PC-9 (cell line): ENCODE results near the gene MICAL3.

Source experiments
- CTCF ChIP-seq: fragments of 200-600 bp; sonication (generic); conservative IDR thresholded peaks from 2 replicates; pipeline ENCODE4 v1.6.1; 2017; ENCODE audit warnings: mixed run types, antibody characterized with exemption, mild to moderate bottlenecking, moderate library complexity
- EZH2 ChIP-seq: fragments of 200-600 bp; sonication (generic); IDR thresholded peaks from 2 replicates; pipeline ENCODE4 v1.8.0; 2017; ENCODE audit warnings: antibody characterized with exemption, low read depth

DNA sequence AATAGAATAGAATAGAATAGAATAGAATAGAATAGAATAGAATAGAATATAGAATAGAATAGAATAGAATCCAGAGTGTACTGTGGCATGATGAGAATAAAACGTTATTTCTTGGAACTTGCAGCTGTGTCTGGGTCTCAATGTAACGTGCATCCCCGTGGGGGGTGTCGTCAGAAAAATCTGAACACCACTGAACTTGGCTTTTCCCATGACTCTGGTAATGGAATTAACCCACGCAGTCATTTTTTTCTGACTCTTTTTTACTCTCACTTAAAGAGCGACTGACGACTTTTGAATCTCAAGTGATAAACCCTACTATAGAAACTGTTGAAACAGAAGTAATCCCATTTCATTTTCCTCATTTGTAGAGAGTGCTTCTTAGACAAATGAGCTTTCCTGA is 157.7 kb downstream of the MICAL3 start:
- no peak for TF ChIP-seq EZH2
- TF ChIP-seq CTCF, result no peak
